ENCODE data around the gene APMAP. TPM values are rescaled to one million over a fixed set of nuclear protein-coding genes. Genes with fewer than 3 reads are reported as not detected.

The APMAP gene
- total and polyA plus RNA-seq, 4 donors: 132 to 378 (median 234) TPM

DNA sequence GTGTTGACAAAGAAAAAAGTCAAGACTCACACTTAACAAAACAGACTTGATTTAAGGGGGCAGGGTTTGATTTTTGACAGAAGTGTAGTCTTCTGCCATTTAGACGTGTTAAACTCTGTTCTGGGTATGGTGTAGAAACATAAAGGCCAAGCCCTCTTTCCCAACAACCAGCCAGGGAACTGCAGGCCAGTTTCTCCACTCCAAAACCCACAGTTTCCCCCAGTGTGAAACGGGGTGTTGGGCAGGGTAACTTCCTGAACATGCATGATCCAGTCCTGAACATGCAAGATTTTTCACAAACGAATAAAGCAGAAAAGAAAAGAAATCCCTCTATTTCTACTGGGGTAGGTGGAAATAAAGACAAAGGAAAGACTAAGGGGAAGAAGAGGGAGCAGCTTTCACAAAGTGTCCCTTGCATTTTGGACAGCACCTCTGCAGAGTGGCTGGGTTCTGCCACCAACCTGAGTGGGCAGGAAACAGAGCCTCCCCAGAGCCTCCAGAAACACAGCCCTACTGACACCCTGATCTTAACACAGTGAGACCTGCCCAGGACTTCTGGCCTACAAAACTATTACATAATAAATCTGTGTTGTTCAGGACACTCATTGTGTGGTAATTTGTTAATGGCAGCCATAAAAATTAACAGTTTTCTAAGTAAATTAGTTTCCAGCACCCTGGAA is 7.5 kb downstream of the APMAP start:
- Histone ChIP-seq H3K4me1 (ENCODE audit: control insufficient read depth in 4 of 4, insufficient read depth in 4 of 4, low read length in 3 of 4) (peaks cover 18 to 82% (median 66%) of the 10 kb centered on the region in 4 donors), H3K9me3 (ENCODE audit: control insufficient read depth in 4 of 4, low read length in 3 of 4) (no peaks in the 10 kb centered on the region), H3K4me3 (ENCODE audit: low read depth in 1 of 3, low read length in 3 of 3) (no peak overlapping the region), H3K27me3 (ENCODE audit: control insufficient read depth in 4 of 4, insufficient read depth in 4 of 4, low read length in 3 of 4) (no peaks in the 10 kb centered on the region), H3K27ac (ENCODE audit: low read depth in 1 of 2, low read length in 2 of 2) (peak overlapping the region in 1 of 2 donors; percentile 34), H3K36me3 (ENCODE audit: control insufficient read depth in 4 of 4, insufficient read depth in 3 of 4, low read depth in 1 of 4, low read length in 3 of 4) (peaks cover 6 to 24% (median 16%) of the 10 kb centered on the region in 4 donors), H3K9ac (ENCODE audit: low read depth in 1 of 2, low read length in 2 of 2) (no peak overlapping the region)
- no peak for DNase-seq (ENCODE audit: low spot score)
- no peak for TF ChIP-seq FOXA1 (IDR thresholded peaks at IDR 0.05)
- no peak for TF ChIP-seq RXRA (IDR thresholded peaks at IDR 0.05)
- TF ChIP-seq CTCF (IDR thresholded peaks at IDR 0.05; ENCODE audit: low read depth, low read length, missing input control): no peak
- TF ChIP-seq GABPA (IDR thresholded peaks at IDR 0.05 in 1 of 2, conservative IDR thresholded peaks at IDR 0.05 in 1 of 2): no peak
- TF ChIP-seq TAF1 (conservative IDR thresholded peaks at IDR 0.05): no peak
- TF ChIP-seq YY1 (IDR thresholded peaks at IDR 0.05): no peak
- no peak for TF ChIP-seq MAX (IDR thresholded peaks at IDR 0.05)
- TF ChIP-seq REST (IDR thresholded peaks at IDR 0.05): no peak
- no peak for TF ChIP-seq FOXA2 (IDR thresholded peaks at IDR 0.05)
- 50% methylated on average over 3 of the region's 3 CpGs for WGBS

GRCh38 chr20:24983896-24984295 is 8.7 kb downstream of the APMAP start:
- no peaks in the 10 kb centered on the region for H3K9me3 ChIP-seq (ENCODE audit: control insufficient read depth in 4 of 4, low read length in 3 of 4)
- WGBS: 39% methylated on average over 8 of the region's 8 CpGs
- H3K9ac ChIP-seq (ENCODE audit: low read depth in 1 of 2, low read length in 2 of 2): peak overlapping the region; percentile 10 to 56
- H3K27ac ChIP-seq (ENCODE audit: low read depth in 1 of 2, low read length in 2 of 2): peak overlapping the region; percentile 34 to 55
- H3K4me1 ChIP-seq (ENCODE audit: control insufficient read depth in 4 of 4, insufficient read depth in 4 of 4, low read length in 3 of 4): peaks cover 21 to 83% (median 68%) of the 10 kb centered on the region in 4 donors
- peak overlapping the region; percentile 10 to 61 (median 41) for H3K4me3 ChIP-seq (ENCODE audit: low read depth in 1 of 3, low read length in 3 of 3)
- no peaks in the 10 kb centered on the region for H3K27me3 ChIP-seq (ENCODE audit: control insufficient read depth in 4 of 4, insufficient read depth in 4 of 4, low read length in 3 of 4)
- no peak for DNase-seq (ENCODE audit: low spot score)
- peaks cover 6 to 28% (median 18%) of the 10 kb centered on the region in 4 donors for H3K36me3 ChIP-seq (ENCODE audit: control insufficient read depth in 4 of 4, insufficient read depth in 3 of 4, low read depth in 1 of 4, low read length in 3 of 4)
- TF ChIP-seq FOXA1 (IDR thresholded peaks at IDR 0.05): no peak
- no peak for TF ChIP-seq MAX (IDR thresholded peaks at IDR 0.05)
- TF ChIP-seq CTCF (IDR thresholded peaks at IDR 0.05; ENCODE audit: low read depth, low read length, missing input control): no peak
- no peak for TF ChIP-seq HNF4G (IDR thresholded peaks at IDR 0.05)
- peak in 1 of 2 donors; percentile 35 for TF ChIP-seq RAD21 (IDR thresholded peaks at IDR 0.05)
- no peak for TF ChIP-seq EGR1 (IDR thresholded peaks at IDR 0.05; ENCODE audit: low read depth in 2 of 2)
- no peak for TF ChIP-seq GABPA (IDR thresholded peaks at IDR 0.05 in 1 of 2, conservative IDR thresholded peaks at IDR 0.05 in 1 of 2)
- peak; percentile 41 for TF ChIP-seq SP1 (IDR thresholded peaks at IDR 0.05)
- TF ChIP-seq NR2F2 (IDR thresholded peaks at IDR 0.05): no peak
- TF ChIP-seq FOXA2 (IDR thresholded peaks at IDR 0.05): no peak
- TF ChIP-seq, protein P1, sequence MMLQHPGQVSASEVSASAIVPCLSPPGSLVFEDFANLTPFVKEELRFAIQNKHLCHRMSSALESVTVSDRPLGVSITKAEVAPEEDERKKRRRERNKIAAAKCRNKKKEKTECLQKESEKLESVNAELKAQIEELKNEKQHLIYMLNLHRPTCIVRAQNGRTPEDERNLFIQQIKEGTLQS (IDR thresholded peaks at IDR 0.05): no peak
- no peak for TF ChIP-seq TAF1 (conservative IDR thresholded peaks at IDR 0.05)
- TF ChIP-seq ZBTB33 (IDR thresholded peaks at IDR 0.05): peak; percentile 19
- peak; percentile 54 to 82 for TF ChIP-seq RXRA (IDR thresholded peaks at IDR 0.05)

Measured in liver (tissue), 9 donors.